Islet of Langerhans (tissue), 1 donor: ENCODE results near the gene WDR38.

ENCODE experiments used
- FAIRE-seq: peaks from one replicate; lab custom pipeline; 2011; peaks lifted over from hg19 to GRCh38; lab: Jason Lieb, UNC

WDR38 gene

DNA sequence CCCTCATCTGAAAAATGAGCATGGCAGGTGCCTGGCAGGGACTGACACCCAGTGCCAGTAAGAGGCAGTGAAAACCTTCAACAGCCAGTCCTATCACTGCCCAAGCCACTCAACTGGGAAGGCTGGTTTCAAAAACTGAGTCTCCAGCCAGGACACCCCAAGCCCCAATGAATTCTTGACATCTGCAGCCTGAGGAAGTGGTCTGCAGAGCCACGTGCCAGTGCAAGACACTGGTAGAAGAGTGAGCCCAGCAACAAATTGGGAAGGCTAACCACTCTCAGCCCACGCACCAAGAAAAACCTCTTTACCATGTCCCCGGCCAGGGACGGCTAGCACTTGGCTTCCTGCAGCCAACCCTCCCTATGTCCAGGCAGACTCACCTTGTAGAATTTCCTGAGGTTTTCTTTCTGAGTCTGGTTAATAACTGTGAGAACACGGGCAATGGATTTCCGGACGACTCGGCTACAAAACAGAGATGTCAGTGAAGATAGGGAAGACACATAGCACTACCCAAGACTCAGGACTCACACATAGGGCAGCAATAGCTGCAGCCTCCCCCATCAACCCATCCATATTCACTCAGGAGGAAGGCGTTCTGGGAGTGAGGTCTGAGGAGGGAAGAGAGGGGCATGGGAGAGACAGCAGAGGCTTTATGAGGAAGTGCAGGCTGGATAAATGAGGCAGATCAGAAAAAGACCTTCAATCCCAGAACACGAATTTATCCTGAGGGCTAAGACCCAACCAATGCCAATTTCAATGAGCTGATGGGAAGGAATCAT is 6.7 kb downstream of the WDR38 start:
- no peak for FAIRE-seq

- FAIRE-seq: no peak
These were observed 7.5 kb downstream of the WDR38 start for GRCh38 chr9:124860582-124861341.

GRCh38 chr9:124861342-124862229 is 8.3 kb downstream of the WDR38 start, which contains the start of the genes ARPC5L and RPL35:
Gene ARPC5L (plus strand): TSS chr9:124862130. CDS start chr9:124869291, 7,161 bp downstream.
Gene RPL35 (minus strand): TSS chr9:124861957. CDS start chr9:124861912, 45 bp downstream.
- FAIRE-seq: no peak

DNA sequence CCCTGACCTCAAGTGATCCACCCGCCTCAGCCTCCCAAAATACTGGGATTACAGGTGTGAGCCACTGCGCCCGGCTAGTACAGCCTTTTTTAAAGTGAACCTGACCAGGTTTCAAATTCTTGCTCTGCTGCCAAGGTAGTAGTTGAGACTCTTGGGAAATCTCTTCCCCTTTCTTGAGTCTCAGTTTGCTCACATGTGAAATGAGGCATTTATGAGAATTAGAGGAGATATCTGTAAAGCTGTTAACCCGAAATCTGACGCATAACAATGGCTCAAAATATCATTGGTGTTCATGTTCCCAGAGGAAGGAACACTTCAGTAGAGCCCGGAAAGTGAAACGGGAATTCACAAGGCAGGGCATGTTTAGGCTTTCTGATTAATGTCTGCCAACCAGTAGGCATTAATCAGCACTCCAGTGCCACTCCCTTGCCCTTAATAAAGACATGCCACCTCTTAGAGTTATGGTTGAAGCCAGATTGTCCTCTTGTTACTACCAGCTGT is 10.2 kb downstream of the WDR38 start:
- no peak for FAIRE-seq

DNA sequence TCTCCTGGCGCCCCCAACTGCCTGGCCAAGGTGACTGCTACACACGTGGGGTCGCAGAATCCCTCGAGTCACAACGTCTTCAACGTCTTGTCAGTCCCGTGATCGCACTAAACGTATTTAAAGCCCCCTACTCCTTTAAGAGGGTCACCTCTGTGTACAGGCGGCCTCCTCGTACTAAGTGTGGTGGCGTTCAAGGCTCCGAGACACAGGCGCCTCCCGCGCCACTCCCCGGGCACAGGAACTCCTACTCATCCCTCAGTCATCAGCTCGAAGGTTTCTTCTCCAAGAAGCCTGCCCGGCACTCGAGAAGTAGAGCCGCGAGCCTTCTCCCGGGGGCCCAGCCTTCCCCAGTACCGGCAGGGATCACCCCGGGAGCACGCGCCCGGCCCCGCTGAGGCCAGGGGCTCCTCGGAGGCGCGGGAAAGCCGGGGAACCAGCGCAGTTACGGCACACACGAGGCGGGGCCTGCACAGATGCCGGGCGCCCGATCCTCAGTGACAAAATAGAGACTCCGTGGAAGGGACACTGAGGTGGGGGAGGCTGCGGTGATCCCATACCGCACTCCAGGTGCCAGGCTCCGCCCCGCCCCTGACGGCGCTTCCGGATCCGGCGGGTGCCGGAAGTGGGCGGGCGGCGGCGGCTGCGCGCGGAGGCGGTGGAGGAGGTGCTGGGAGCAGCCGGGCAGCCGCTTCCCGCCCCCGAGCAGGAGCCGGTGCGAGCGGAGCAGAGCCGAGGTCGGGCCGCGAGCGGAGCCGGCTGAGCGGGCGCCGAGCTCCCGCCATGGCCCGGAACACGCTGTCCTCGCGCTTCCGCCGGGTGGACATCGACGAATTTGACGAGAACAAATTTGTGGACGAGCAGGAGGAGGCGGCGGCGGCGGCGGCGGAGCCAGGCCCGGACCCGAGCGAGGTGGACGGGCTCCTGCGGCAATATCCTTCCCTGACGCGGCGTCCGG is 15.5 kb downstream of the WDR38 start:
- no peak for FAIRE-seq

DNA sequence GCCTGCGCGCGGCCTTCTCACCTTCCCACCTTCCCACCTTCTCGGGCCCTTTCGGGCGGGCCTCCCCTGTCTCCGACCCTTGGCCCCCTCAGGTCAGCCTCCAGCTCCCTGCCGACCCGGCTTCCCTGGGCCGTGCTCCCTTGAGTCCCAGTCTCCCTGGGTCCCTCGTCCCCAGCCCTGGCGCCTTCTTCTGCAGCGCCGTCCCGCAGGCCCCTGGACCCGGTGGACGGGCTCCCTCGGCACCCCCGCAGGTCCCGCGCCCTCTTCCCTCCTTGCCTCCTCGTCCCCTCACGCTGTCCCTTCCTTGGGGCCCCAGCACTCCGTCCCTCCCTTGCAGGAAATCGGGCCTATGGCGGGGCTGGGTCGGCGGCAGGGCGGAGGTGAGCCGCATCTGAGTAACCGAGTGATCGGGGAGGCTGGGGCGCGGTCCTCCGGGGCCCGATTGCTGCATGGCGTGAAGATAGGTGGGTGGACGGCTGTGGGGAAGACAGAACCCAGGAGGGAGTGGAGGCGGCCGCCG is 16.3 kb downstream of the WDR38 start:
- FAIRE-seq: no peak

- FAIRE-seq: no peak
These were observed 16.8 kb downstream of the WDR38 start for GRCh38 chr9:124869986-124870560.

DNA sequence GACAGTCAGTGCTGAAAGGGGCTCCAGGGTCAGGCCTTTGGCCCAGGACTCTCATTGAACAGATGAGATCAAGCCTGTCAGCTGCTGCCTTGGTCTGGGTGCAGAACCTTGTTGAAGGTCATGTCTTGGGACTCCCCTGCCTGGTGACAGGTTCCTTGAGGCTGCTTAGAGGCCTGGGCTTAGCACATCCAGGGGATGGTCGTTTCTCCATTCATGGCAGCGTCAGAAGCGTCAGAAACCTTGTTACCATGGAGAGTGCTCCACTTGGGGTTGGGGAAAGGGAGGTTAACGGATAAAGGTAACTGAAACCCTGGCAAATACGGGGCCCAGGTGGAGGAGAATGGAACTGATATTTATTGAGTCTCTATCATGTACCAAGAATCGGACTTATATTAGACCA is 17.5 kb downstream of the WDR38 start:
- FAIRE-seq: no peak

- no peak for FAIRE-seq
These were observed 17.9 kb downstream of the WDR38 start for GRCh38 chr9:124871156-124871561.

- no peak for FAIRE-seq
These were observed 20.4 kb downstream of the WDR38 start for GRCh38 chr9:124873664-124874063.

DNA sequence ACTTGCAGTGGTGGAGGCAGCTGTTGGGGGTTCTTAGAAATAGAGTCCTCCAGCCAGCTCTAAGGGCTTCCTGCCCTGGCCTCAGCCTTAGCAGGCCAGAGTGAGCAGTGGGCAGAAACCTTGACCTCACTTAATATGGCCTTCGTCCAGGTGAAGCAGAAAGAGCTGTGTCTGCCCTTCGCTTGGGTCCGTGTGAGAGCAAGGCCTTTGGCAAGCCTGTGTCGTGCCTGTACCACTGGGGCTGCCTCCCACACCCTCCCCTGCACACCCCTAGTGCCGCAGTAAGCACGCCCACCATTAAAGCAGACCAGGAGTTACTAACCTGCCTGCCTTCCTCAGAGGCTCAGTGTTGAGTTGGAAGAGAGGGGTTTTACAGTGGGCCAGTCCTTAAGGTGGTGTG is 22.2 kb downstream of the WDR38 start:
- no peak for FAIRE-seq

DNA sequence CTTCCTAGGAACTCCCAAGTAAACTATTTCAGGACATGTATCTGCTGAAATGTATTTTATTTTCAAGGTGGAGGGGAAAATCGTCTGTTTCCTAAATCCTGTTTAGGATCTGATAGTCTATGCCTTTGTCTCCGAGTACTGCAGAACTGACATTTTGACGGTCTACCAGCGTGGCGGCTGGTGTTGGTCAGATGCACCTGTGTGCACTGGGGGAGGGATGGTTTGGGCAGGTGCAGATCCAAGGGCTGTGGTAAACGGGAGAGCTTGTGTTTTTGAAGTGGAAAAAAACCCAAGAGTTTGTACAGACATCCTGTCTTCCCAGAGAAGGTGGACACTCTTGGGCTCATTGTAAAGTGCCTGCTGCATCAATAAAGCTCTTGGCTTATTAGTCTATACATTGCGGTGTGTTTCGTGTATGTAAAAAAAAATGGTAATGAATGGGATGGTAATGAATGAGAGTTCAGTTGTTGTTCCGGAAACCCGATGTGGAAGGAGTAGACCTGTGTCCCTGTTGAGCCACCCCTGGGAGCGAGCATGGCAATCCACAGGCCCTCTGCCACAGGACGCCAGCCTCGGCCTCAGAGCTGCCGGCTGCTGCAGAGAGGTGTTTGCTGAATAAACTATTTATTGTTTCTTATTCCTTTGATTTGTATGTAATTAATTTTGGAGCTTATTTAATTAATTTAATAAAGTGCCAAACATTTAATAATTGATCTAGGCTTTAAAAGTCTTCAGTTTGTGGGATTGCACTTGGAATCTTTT is 23.9 kb downstream of the WDR38 start:
- no peak for FAIRE-seq

- no peak for FAIRE-seq
These were observed 24.8 kb downstream of the WDR38 start for GRCh38 chr9:124878021-124878420.

DNA sequence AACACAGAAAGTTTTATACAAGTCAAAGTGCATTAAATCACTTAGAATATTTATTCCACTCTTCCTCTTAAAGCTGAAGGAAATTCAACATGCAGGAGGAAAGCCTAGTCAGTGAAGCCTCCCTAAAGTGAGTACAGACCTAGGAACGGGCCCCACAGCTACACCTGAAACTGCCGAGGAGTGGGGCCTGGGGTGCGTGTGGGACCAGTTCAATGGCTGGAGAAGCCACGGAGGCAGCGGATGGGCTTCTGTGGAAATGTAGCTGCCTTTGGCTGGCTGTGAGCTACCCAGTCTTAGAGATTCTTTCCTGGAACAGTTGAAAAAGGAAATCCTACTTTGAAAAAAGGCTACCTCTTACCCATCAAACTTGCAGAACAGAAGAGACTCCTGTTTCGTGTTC is 25.3 kb downstream of the WDR38 start:
- FAIRE-seq: no peak

DNA sequence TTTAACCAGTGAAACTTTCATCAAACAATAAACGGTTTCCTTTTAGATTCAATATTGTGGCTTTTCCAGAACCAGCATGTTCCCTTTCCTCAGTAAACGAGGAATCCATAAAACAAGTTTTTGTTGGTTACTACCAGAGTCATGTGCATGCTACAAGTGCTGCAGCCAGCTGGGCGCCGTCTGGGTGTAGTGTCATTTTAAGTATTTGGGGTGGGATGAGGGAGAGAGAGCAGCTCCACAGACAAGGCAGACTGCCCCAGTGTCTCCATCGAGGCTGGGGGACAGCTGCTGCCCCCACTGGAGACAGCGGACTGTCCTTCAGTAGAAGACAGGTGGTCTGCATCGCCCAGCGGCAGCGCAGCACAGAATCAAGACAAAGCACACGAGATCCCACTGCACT is 26.0 kb downstream of the WDR38 start:
- no peak for FAIRE-seq

DNA sequence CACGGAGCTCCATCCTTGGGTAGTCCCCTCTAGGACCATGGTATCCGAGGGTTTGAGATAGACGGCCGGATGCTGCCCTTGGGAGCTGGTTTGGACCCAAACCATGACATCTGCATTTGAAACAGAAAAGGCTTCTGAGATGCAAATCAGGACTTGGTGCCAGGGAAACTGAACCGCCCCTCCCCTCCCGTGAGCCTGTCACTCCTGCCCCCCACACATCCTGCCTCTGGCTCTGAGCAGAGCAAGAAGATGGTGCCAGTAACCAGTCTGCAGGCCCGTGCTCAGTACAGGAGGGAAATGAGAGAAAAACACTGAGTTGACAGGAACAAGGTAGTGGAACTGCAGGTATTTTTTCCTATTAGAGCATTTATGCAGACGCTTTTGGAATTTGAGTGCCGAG is 27.2 kb downstream of the WDR38 start:
- FAIRE-seq: no peak

GRCh38 chr9:124881138-124881743 is 28.0 kb downstream of the WDR38 start:
- no peak for FAIRE-seq

GRCh38 chr9:124882231-124882630 is 29.0 kb downstream of the WDR38 start:
- no peak for FAIRE-seq

GRCh38 chr9:124884376-124884775 is 31.1 kb downstream of the WDR38 start:
- no peak for FAIRE-seq
